GM18870 (cell line): ENCODE measurements around the gene CSF2.

Experiments used
- ATAC-seq: cut with Tn5 transposase; IDR thresholded peaks from one replicate; pipeline ENCODE4 v1.9.1; 2021; ENCODE audit warnings: moderate library complexity; ENCODE audit not compliant: unreplicated experiment

Gene CSF2

GRCh38 chr5:132073231-132074013 is at the start of gene CSF2:
TSS of gene CSF2 (plus strand) at chr5:132073789. CDS start at chr5:132073824, 35 bp downstream.
- ATAC-seq = no peak

- ATAC-seq = no peak
These were observed 49.5 kb upstream of the CSF2 start for GRCh38 chr5:132024117-132024435.

GRCh38 chr5:132024789-132025402 is 48.7 kb upstream of the CSF2 start:
- no peak for ATAC-seq

DNA sequence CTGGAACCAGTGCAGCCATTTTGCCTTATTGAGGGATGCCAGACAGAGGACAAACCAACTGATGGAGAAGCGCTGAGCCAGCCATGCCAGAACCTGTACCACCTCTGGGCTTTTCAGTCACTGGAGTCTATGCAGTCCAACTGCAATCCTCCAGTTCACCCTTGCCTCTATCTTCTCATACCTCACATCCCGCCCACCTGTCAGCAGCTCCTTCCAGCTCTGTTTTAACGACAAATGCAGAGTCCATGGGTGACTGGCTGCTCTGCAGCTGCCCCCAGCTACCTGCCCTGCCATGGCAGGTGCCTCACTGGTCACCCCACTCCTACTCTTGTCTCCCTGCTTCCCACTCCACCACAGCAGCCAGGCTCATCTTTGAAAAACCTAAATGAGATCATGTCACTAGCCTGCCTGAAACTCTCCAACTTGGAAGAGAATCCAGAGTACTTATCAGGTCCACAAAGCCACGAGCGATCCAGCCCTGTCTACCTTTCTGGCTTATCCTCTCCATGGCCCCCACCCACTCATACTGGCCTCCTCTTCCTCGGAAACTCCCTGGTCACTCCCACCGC is 48.1 kb upstream of the CSF2 start:
- ATAC-seq = no peak

DNA sequence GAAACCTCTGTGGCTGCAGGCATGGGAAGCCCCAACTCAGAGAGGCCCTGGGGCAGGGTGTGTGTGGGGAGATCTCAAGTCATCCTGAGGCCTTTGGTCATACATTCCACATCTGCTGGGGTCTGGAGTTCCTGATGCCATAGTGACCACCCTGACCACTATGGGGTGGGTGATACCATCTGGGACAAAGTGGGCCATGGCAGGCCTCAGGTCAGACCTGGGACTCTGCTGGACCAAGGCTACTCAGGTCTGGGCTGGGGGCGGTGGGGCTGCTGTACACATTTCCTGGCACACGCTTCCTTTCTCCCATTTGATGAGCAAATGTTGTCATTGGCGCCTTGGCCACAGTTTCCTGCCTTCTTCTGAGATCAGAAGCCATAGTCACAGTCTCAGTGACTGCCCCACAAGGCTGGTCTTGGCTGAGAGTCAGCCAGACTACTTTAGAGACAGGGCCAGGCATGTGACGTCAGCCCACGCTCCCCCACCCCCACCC is 47.0 kb upstream of the CSF2 start:
- no peak for ATAC-seq

DNA sequence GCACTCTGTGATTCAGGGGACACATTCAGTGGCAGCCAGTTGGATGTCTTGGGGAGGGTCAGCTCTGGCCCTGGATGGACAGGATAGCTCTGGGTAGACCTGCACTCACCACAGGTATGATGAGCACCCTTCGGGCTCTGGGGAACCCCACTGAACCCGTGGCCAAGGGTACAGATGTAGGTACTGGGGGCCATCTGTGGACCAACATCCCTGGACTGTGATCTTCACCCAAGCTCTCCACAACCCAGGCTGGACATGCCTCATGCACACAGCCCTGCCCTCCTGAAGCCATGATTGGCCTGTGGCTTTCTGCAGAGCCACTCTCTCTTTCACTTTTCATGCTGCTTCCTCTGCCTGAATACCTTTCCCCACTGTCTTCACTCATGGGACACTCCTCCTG is 46.6 kb upstream of the CSF2 start:
- ATAC-seq = no peak

DNA sequence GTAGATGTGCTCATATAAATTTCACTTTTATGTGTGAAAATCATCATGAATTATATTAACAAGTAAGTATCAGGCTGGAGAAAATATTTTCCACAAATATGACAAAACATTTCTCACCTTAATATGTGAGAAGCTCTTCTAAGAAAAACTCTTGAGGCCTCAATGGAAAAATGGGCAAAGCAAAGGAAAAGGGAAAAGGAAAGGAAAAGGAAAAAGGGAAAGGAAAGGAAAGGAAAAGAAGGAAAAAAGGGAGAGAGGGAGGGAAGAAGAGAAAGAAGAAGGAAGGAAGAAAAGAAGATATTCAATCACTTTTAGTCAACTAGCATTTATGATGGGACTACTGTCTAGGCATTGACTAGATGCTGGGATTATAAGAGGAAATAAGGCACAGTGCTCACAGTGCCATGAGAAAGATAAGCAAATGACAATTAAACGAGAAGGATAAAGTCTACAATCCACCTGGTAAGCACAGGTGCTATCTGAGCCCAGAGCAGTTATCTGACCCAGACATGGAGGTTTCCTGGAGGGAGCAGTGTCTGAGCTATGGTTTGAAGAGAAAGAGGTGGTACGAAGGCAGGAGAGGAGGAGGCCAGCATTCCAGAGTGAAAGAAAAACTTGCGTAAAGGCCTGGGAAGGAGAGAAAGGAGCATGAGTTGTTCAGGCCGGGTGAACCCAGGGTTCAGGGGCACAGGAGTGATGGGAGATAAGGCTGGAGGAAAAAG is 43.8 kb upstream of the CSF2 start:
- ATAC-seq = no peak

DNA sequence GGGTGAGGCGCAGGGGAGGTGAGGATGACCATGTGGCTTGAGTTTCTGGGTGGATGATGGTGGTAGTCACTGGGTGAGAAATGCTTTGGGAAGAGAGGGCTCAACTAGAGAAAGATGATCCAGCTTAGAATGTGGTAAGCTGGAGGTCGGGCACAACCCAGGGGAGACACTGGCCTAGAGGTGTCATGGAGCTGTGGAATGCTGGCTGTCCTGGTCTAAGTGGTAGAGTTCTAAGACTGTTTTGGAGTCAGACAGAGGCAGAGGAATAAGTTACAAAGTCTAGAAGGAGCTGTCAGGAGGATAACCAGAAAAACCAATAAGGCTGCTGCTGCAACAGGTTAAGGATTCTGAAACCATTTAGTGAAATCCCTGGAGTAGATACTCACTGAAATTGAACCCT is 43.0 kb upstream of the CSF2 start:
- no peak for ATAC-seq

DNA sequence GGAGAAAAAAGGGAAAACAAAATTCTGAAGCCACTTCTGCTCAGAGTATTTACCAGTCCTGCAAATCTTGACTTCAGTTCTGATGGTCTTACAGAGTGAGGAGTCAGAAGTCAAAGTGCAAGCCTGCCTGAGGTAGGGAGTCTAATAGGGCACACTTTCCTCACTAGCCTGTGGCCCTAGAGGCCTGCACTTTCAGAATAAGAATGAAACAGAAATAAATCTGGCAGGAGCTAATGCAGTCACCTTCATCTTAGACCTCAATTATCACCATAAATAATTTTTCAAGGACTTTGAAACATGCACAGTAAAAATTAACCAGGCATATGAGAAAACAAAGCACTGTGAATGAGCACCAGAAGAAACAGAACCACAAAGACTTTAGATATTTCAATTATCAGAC is 41.4 kb upstream of the CSF2 start:
- no peak for ATAC-seq

DNA sequence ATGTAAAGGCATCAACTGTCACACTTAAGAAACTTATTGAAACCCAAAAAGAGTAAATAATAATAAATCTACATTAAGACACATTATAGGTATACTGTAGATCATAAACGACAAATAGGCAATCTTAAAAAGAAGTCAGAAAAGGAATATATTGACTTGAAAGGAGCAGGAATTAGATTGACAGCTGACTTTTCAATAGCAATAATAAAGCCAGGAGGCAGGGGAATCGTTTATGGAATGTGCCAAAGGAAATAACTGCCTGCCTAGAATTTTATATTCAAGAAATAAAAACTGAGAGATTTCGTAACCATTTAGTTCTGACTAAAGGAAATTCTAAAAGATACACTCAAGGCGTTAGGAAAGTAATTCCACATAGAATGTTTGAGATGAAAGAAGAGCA is 40.5 kb upstream of the CSF2 start:
- no peak for ATAC-seq

- ATAC-seq = no peak
These were observed 36.2 kb upstream of the CSF2 start for GRCh38 chr5:132037353-132037752.

DNA sequence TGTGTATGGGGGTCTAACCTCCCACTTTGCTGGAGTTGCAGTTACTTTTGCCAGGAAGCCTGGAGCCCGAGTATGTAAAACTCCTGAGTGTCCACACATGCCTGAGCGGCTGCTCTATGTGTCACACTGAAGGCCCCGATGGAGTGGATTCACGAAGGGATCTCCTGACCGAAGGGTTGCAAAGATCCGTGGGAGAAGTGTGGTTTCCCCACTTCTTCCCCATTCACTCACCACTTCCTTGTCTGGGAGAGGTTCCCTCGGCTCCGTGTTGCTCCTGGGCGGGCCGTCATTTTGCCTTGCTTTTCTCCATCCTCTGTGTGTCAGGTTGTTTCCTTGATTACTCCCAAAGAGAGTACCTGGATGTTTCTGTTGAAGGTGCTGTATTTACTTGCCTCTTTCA is 29.4 kb upstream of the CSF2 start:
- no peak for ATAC-seq

- no peak for ATAC-seq
These were observed 26.7 kb upstream of the CSF2 start for GRCh38 chr5:132046880-132047299.

- no peak for ATAC-seq
These were observed 24.5 kb upstream of the CSF2 start for GRCh38 chr5:132049093-132049492.

GRCh38 chr5:132049559-132049958 is 24.0 kb upstream of the CSF2 start:
- ATAC-seq = no peak

- ATAC-seq = no peak
These were observed 23.5 kb upstream of the CSF2 start for GRCh38 chr5:132050136-132050535.

DNA sequence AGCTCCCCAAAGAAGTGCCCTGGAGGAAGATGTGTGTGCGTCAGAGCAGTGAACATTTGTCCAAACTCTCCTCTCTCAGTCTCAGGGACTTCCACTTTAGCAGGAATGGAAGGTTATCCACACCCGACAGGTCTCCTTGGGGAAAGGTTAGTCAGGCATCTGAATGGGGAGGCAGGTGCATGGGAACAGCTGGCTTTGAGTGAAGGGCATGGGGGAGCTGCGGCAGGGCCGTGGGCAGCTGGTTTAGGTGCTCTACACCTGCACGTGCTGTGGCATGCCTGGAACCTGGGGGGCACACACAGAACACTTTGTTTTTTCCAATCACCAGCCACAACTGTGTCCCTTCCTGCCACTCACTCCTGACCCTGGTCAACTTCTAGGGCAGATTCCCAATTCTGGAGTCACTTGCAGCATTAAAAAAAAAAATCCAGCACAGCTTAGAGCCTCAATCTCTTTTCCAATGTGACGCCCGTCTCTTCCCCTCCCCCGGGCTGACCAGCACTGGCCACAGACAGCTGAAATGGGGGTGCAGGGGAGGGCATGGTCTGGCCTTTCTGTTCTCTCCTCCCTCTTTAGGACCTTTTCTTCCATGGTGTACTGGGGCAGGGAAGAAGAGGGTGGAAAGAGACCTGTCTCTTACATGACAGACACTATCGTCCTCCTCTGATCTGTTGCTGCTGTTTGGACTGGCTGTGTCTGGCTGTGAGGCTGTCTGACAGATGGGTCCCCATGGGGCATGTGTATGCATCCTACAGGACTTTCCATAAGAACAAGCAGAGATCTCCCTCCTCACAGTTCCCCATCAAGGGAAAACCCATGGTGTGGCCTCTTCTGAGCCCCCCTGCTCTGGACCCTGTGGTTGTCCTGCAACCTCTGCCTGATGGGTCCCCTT is 22.7 kb upstream of the CSF2 start:
- ATAC-seq = no peak

DNA sequence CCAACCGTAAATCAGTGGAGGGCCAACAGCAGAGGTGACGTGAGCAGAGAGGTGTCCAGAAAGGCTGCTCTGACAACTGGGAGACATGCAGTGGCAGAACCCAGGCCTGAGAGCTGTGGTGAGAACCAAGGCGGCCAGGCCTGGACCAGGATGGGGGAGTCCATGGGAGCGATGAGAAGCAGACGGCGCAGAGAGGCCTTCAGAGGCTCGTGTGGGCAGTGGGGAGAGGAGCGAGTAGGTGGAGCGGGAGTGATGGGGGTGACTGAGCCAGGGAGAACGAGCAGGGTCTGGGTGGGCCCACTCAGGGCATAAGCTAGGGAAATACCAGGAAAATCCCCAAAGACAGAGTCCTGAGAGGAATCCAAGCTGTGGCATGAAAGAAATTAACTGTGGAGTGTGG is 21.1 kb upstream of the CSF2 start:
- no peak for ATAC-seq

- no peak for ATAC-seq
These were observed 20.1 kb upstream of the CSF2 start for GRCh38 chr5:132053483-132053882.

DNA sequence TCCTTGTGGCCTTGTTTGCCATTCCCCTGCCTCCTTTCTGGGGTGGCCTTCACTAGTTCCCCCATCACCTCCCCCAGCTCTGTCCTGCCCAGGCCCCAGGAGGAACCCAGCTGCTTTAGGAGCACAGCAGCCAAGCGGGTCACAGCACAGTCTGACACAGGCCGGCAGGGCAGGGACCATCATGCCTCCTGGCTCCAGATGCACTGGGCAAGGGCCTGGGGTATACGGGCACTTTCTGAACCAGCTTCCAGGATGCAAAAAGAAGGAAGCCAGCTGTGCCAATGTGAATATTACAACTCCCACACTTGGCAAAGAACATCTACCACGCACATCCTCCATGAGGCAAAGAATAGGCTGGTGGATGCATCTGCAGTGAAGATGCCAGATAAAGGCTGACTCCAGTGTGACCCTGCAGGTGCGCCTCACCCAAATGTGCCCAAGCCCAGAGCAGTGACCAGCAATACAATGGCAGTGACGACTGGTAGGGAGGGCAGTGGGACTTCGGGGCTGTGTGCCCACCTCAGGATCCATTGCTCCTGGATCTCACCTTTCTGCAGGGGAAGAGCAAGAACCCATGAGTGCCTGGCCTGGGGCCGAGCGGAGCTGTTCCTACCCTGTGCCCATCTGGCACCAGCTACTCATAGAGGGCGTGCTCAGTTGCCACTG is 19.4 kb upstream of the CSF2 start:
- ATAC-seq = no peak
